NOMO-1 (cell line): ENCODE data around the gene SRF.
"Not testable (repeated sequence)": the region's sequence is repeated elsewhere in the genome, so short reads cannot be mapped to it uniquely, and the experiment has no call there.

Experiments
- DNase-seq, 2 experiments: peaks; one replicate each; lab custom pipeline; 2025; ENCODE audit not compliant: unreplicated experiment in 2 of 2; lab: John Stamatoyannopoulos, UW

Gene SRF

DNA sequence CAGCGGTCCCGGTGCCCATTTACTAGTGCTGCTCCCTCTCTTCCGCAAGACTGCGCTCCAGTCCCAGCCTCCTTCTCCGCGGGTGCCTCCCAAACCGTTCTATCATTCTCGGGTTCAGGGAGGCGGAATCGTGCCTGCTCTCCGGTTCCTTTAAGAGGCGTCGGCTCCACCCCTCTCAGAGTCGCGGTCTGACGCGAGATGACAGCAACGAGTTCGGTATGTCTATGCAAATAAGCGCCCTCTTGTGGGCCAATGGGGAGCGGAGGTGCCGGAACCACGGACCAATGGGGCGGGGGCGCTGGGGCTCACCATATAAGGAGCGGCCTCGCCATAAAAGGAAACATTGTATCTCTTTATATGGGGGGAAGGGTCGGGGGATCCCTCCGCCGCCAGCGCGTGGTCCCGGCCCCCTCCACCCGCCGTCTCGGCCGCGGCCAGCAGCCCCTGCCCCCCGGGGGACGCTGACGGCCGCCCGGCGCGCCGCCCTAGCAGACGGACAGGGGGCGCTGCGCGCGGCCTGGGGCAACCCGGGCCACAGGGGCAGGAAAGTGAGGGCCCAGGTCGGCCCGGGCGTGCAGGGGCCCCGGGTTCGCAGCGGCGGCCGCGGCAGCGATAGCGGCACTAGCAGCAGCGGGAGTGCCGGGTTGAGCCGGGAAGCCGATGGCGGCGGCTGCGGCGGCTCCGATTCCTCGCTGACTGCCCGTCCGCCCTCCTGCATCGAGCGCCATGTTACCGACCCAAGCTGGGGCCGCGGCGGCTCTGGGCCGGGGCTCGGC, at the start of gene SRF:
SRF (plus strand) TSS at position 339 of the 776 bp plus-strand sequence; CDS start at position 727, 388 bp downstream.
- DNase-seq, result peak; percentile 99

GRCh38 chr6:43122146-43122545, 48.9 kb upstream of the SRF start:
- DNase-seq, result no peak

DNA sequence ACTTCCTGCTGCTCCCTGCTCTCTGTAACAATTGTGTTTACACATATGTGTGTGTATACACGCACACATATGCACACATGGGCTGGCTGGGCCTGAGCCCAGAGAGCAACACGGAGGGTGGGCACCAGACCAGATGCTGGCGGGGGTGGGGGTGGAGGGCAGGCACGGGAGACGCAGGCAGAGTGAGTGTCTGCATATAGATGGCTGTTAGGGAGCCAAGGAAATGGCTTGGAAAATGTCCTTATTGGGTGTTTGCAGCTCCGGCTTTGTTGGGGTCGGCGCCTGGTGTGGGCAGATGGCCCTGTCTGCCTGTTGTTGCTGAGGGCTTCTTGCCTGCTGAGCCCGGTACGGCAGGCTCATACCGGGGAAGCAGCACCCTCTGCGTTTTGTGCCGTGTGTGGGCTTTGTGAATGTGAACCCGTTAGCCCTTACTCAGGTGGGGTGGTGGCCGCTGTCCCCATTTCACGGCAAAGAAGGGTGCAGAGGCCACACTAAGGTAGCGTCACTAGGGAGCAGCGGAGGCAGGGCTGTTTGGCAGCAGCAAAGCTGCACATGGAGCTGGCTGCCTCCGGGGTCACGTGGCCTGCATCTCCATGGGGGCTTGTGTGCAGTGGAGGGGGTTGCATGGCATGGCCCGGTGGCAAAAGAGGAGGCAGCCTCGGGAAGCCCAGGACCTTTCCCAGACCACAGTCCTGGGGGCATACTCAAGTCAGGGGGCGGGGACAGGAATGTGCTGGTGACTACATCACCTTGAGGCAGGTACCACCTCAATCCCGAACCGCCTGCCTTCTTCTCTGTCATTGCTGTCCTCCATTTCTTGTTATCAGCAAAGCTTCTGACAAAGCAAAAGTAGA, 47.4 kb upstream of the SRF start:
- DNase-seq, result no peak

DNA sequence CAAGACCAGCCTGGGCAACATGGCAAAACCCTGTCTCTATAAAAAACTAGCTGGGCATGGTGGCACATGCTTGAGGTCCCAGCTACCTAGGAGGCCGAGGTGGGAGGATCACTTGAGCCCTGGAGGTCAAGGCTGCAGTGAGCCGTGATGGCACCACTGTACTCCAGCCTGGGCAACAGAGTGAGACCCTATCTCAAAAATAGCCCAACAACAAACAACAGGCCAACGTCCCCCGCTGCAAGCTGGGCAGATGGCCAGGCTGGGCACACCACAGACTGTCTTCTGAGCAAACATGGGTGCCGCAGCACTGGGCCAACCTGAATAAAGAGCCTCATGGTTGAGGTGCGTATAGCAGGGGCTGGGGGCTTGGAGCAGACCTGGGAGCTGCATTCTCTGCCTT, 46.6 kb upstream of the SRF start:
- DNase-seq, result no peak

- no peak for DNase-seq
Observed at GRCh38 chr6:43125119-43125518, 46.0 kb upstream of the SRF start.

DNA sequence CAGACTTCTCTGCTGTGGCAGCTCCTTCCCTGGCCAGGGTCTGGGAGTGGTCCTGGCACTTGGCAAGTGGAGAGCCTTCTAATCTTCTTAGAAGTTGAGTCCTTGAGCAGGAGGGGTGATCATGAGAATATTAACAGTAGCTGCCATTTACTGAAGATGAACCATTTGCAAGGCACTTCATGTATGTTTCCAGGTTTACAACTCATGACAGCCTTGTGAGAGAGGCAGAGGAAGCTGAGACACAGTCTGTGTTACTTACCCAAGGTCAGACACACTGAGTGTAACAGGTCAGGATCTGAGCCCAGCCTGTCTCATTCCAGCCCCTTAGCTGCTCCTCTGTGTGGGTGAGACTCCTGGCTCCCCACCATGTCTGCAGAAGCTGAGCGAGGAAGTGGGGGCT, 45.5 kb upstream of the SRF start:
- no peak for DNase-seq

GRCh38 chr6:43127180-43127579, 43.9 kb upstream of the SRF start:
- peak in 1 of 2 experiments; percentile 20 for DNase-seq

DNA sequence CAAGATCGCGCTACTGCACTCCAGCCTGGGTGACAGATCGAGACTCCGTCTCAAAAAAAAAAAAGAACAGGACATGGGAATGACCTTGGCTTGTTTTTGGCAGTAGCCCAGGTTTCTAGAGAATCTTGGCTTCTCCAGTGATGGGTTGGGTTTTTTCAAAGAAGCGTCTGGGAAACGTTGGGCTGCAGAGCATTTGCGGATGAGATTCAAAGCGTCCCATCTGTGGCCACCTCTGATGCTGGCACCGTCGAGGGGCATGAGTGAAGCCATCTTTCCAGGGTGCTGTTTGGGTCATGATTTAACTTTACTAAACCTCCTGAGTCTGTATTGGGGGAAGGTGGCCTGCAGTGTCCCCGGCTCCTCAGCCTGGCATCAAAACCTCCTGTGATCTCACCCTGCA, 43.2 kb upstream of the SRF start:
- no peak for DNase-seq

- no peak for DNase-seq
Observed at GRCh38 chr6:43128926-43129325, 42.1 kb upstream of the SRF start.

- DNase-seq, result no peak
Observed at GRCh38 chr6:43129434-43130194, 41.5 kb upstream of the SRF start.

DNA sequence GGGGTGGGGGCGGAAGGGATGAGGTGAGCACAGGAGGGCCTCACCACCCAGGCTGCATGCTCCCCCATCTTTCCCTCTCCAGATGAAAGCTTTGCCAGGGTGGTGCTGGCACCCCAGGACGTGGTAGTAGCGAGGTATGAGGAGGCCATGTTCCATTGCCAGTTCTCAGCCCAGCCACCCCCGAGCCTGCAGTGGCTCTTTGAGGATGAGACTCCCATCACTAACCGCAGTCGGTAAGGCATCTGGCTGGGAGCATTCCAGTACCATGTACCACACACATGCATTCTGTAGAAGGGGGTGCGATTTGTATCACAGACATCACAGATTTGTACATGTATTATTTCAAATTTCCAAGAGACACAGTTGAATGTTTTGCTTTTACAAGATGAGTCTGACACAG, 40.6 kb upstream of the SRF start:
- no peak for DNase-seq

GRCh38 chr6:43131379-43131778, 39.7 kb upstream of the SRF start:
- not testable (repeated sequence) for DNase-seq

DNA sequence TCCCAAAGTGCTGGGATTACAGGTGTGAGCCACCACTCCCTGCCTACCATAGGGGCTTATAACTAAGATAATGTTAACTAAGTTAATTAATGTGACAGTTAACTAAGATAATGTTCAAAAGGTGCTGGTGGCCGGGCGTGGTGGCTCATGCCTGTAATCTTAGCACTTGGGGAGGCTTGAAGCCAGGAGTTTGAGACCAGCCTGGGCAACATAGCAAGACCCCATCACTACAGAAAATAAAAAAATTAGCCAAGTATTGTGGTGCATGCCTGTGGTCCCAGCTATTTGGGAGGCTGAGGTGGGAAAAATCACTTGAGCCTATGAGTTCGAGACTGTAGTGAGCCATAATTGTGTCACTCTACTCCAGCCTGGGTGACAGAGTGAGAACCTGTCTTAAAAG, 32.8 kb upstream of the SRF start:
- DNase-seq, result no peak

DNA sequence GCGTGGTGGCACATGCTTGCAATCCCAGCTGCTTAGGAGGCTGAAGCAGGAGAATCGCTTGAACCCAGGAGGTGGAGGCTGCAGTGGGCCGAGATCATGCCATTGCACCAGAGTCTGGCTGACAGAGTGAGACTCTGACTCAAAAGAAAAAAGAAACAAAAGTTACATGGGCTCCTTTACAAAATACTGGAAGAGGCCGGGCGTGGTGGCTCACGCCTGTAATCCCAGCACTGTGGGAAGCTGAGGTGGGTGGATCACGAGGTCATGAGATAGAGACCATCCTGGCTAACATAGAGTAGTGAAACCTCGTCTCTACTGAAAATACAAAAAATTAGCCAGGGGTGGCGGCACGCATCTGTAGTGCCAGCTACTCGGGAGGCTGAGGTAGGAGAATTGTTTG, 31.1 kb upstream of the SRF start:
- not testable (repeated sequence) for DNase-seq

GRCh38 chr6:43141644-43142043, 29.4 kb upstream of the SRF start:
- no peak for DNase-seq

DNA sequence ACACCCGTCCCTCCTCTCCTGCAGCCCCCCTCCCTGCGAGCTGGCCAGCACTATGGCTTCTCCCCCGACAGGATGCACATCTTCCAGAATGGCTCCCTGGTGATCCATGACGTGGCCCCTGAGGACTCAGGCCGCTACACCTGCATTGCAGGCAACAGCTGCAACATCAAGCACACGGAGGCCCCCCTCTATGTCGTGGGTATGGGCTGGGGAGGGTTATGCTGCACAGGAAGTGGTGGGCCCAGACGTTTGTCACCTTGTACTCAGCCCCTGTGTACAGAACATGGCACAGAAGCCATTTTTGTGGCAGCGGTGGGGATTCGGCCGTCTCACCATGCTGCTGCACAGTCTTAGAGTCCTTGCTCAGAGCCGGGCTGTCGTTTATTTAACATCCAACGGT, 29.0 kb upstream of the SRF start:
- no peak for DNase-seq

- DNase-seq, result peak; percentile 61 to 66
Observed at GRCh38 chr6:43143235-43144128, 27.6 kb upstream of the SRF start.

DNA sequence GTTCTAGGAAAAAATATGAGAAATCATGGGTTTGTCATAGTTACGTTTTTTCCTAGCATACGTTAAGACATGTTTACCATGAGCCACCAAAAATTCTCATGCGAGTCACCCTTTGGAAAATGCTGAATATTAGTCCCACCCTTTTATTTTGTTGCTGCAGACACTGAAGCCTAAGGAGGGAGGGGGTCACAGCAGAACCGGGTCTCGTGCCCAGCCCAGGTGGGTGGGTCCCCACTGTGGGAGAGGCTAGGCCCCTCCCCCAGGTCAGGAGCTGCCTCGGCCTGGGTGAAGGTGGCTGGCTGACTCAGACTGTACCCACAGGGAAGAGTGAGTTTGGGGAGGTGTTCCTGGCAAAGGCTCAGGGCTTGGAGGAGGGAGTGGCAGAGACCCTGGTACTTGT, 26.2 kb upstream of the SRF start:
- DNase-seq, result no peak

- no peak for DNase-seq
Observed at GRCh38 chr6:43146261-43146660, 24.8 kb upstream of the SRF start.
